GM18511 (cell line): ENCODE data around the gene WIZ.

Experiments used
- ATAC-seq: cut with Tn5 transposase; IDR thresholded peaks from one replicate; pipeline ENCODE4 v1.9.1; 2021; ENCODE audit warnings: mild to moderate bottlenecking, moderate library complexity; ENCODE audit not compliant: unreplicated experiment

Gene WIZ

GRCh38 chr19:15430526-15431120 is 19.1 kb downstream of the WIZ start:
- no peak for ATAC-seq

GRCh38 chr19:15429825-15430467 is 19.8 kb downstream of the WIZ start:
- ATAC-seq, result no peak

GRCh38 chr19:15428956-15429824 is 20.6 kb downstream of the WIZ start:
- ATAC-seq, result no peak

GRCh38 chr19:15427991-15428471 is 21.7 kb downstream of the WIZ start:
- ATAC-seq, result no peak

- ATAC-seq, result no peak
These were observed 22.4 kb downstream of the WIZ start for GRCh38 chr19:15427350-15427700.

GRCh38 chr19:15426485-15427349 is 23.0 kb downstream of the WIZ start:
- no peak for ATAC-seq

- no peak for ATAC-seq
These were observed 24.3 kb downstream of the WIZ start for GRCh38 chr19:15425321-15425950.

- ATAC-seq, result no peak
These were observed 25.0 kb downstream of the WIZ start for GRCh38 chr19:15424692-15425272.

- ATAC-seq, result no peak
These were observed 25.6 kb downstream of the WIZ start for GRCh38 chr19:15424121-15424520.

GRCh38 chr19:15423130-15423529 is 26.6 kb downstream of the WIZ start:
- ATAC-seq, result no peak

GRCh38 chr19:15422296-15423075 is 27.3 kb downstream of the WIZ start:
- no peak for ATAC-seq

- no peak for ATAC-seq
These were observed 28.0 kb downstream of the WIZ start for GRCh38 chr19:15421721-15422260.

GRCh38 chr19:15421136-15421695 is 28.5 kb downstream of the WIZ start:
- ATAC-seq, result no peak

- ATAC-seq, result no peak
These were observed 30.2 kb downstream of the WIZ start for GRCh38 chr19:15419413-15420025.

- peak; percentile 96 for ATAC-seq
These were observed 31.0 kb downstream of the WIZ start, which contains the start of gene AKAP8L for GRCh38 chr19:15418579-15419412. Gene AKAP8L (minus strand): TSS chr19:15418988. CDS start chr19:15418923, 65 bp downstream.

- ATAC-seq, result no peak
These were observed 31.6 kb downstream of the WIZ start for GRCh38 chr19:15418231-15418578.

- no peak for ATAC-seq
These were observed 32.1 kb downstream of the WIZ start for GRCh38 chr19:15417699-15418098.
